Measurements from ENCODE around the gene SLC8B1.
A peak's percentile ranks its signal among the peaks of the same experiment; 100 is the strongest.

Gene SLC8B1

DNA sequence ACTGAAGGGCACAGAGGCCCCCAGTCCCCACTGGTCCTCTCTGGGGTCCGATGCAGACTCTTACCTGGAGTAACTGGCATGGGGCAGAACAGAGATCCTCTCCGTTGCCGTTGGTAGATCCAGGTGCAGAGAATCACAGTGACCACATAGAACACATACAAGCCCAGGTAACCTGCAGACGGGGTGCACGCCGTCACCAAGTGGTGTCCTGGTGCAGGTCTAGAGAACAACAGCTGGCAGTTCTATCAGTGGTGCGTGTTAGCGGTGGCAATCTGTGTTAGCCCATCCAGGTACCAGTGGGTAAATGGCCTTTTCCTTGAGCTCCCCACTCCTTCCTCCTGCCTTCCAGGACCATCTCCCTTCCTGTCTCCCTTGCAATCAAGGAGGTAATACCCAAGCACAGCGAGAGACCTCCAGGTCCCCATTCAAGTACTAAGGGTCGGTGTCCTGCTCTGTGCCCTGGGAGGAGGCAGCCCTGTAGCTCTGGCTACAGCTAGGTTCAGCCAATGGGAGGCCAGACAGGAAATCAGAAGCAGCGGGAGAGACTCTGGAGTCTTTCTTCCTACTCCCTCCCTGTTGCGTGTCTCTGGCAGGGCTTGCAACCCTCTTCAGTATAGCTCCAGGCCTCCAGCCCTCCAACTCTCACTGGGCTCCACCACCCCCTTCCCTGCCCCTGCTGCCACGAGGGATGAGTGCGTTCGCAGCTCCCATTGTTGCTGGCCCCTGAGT, 15.8 kb downstream of the SLC8B1 start:
- DNase-seq, result no peak

DNA sequence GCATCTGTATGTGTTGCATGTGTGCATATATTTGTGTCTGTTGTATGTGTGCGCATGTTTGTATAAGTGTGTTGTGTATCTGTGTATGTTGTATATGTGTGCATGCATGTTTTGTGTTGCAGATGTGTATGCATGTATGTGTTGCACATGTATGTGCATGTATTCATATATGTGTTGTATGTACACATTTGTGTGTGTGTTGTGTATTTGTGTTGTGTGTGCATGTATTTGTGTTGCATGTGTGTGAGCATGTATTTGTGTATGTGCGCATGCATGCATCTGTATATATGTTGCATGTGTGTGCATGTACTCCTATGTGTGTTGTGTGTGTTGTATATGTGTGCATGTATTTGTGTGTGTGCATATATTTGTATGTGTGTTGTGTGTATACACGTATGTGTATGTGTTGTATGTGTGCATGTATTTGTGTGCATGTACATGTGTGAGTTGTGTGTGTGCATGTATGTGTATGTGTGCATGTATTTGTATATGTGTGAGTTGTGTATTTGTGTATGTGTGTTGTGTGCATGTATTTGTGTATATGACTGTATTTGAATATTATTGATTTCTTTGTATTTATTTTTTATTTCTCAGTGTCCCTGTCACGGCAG, 16.8 kb downstream of the SLC8B1 start:
- no peak for DNase-seq

- no peak for DNase-seq
Observed at GRCh38 chr12:113317122-113317521, 17.8 kb downstream of the SLC8B1 start.

DNA sequence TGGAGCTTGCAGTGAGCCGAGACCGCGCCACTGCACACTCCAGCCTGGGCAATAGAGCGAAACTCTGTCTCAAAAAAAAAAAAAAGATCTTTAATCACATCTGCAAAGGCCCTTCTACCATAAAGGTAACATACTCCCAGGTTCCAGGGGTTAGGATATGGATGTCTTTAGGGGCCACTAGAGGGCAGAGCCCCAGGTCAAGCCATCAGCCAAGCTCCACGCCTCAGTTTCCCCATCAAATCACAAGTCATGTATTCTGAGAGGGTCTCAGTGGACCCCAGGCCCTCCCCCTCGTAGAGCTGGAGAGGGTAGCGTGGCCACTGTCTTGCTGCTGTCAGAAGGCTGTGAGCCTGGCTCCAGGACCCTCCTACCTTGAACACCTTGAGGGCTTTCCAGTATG, 18.8 kb downstream of the SLC8B1 start:
- DNase-seq, result no peak

DNA sequence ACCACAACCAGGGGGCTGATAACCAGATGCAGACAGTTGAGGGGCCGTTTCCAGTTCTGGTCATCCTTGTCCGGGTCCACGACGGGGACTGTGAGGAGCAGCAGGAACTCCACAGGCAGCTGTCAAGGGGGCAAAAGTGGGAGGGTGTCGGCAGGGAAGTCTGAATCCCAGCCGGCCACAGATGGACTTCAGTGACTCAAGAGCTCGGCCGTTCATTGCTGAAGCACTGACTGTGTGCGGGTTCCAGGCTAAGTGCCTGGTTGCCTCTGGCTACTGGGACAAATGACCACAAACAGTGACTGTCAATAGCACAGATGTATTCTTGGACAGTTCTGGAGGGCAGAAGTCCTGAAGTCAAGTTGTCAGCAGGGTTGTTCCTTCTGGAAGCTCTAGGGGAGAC, 19.6 kb downstream of the SLC8B1 start:
- DNase-seq, result no peak

- DNase-seq, result no peak
Observed at GRCh38 chr12:113314121-113314529, 20.8 kb downstream of the SLC8B1 start.

DNA sequence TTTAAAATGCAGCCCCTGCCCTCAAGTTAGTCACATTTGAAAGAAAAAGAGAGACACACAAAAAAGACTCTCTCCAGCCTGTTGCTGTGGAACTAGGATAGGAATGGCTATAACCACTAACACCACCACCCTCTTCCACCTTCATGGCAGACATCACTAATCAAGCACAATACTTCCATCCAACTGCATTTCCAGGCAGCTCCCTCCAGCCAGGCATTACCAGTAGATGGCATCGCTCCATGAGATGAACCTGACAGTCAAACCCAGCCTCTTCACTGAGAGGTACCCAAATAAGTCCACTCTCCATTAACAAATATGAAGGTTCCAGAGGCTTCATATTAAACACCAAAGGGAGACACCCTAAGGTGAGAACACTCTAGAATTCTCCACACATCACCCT, 24.4 kb downstream of the SLC8B1 start:
- no peak for DNase-seq

- no peak for DNase-seq
Observed at GRCh38 chr12:113306382-113306781, 28.5 kb downstream of the SLC8B1 start.

DNA sequence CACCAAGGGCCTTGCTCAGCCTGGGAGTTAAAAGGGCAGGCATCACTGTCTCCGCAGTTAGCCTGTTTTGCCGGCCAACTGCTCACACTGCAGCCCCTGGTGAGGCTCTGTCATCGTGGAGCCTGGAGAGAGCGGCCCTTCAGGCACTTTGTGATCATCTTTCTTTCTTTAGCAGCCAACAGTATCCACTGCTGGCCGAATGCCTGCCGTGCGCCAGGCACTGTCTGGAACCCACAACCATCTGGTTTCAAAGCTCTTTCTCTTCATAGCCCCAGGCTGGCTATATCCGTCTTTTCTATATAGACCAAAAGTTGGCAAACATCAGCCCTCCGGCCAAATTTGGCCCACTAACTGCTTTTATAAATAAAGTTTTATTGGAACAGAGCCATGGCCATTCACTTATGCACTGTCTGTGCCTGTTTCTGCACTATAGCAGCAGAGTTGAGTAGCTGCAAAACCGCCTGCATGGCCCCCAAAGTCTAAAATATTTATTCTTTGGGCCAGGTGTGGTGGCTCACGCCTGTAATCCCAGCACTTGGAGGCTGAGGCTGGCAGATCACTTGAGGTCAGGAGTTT, 29.5 kb downstream of the SLC8B1 start:
- DNase-seq, result no peak

- peak; percentile 60 for DNase-seq
Observed at GRCh38 chr12:113302886-113303640, 31.8 kb downstream of the SLC8B1 start.

- DNase-seq, result no peak
Observed at GRCh38 chr12:113302466-113302865, 32.4 kb downstream of the SLC8B1 start.

DNA sequence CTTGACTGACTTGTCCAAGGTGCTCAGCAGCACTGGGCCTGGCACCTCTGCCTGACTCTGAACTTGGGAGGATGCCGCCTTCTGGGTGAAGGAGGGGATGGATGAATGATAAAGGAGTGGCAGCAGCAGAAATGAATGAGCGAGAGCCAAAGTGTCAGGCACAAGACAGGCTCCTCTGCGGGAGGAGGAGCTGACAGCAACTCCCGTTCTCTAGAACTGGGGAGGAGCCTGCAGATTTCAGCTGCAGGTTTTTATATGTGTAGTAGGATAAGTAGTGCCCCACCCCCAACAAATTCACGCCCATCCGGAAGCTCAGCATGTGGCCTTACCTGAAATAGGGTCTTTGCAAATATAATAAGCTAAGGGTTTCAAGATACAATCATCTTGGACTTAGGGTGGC, 33.1 kb downstream of the SLC8B1 start:
- no peak for DNase-seq

GRCh38 chr12:113299619-113300237, 35.2 kb downstream of the SLC8B1 start:
- DNase-seq, result no peak

DNA sequence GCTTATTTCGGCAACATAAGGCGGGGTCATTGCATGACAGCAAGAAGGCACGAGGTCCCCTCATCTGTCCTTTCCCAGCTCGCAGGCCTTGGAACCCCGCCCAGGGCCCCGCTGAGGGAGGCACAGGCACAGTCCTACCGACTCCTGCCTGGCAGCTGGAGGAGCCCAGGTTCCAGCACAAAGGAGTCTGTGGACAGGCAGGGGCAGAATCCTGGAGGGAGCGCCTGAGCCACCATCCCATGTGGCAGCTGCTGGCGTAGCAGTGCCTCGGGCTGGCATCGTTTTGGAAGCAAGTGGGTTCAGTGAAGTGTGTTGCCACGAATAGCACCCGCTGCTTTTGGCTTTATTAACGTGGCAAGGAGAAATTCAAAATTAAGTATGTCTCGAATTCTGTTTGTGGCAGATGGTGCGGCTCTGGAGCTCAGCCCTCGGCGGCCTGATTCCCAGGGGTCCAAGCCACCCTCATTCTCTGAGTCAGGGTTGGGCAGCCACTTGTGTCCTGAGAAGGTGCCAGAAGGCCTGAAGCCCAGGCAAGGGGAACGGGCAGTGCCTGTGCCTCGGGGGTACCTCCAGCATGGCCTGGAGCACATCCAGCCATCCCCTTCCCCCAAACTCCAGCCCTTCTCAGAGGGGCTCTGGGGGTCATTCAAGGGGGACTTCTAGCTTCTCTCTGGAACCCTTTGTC, 35.9 kb downstream of the SLC8B1 start:
- DNase-seq, result no peak

GRCh38 chr12:113298472-113298817, 36.5 kb downstream of the SLC8B1 start:
- no peak for DNase-seq

GRCh38 chr12:113297621-113298471, 37.1 kb downstream of the SLC8B1 start:
- DNase-seq, result no peak

DNA sequence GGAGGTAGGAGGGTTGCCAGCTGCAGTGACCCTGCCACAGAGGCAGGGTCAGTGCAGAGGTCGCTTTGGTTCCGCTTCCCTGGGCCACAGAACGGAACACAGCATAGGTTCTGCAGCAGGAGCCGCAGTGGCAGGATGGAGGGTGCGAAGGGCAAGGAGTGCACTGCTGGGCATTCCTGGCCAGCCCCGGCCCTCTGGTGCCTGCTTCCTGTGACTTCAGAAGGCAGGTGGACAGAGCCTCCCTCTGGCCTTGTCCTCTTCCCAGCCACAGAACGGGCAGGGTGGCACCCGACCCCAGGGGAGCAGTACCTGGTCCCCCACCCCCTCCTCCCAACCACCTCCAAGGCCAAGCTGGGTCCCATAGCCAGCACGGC, 37.7 kb downstream of the SLC8B1 start:
- no peak for DNase-seq

DNA sequence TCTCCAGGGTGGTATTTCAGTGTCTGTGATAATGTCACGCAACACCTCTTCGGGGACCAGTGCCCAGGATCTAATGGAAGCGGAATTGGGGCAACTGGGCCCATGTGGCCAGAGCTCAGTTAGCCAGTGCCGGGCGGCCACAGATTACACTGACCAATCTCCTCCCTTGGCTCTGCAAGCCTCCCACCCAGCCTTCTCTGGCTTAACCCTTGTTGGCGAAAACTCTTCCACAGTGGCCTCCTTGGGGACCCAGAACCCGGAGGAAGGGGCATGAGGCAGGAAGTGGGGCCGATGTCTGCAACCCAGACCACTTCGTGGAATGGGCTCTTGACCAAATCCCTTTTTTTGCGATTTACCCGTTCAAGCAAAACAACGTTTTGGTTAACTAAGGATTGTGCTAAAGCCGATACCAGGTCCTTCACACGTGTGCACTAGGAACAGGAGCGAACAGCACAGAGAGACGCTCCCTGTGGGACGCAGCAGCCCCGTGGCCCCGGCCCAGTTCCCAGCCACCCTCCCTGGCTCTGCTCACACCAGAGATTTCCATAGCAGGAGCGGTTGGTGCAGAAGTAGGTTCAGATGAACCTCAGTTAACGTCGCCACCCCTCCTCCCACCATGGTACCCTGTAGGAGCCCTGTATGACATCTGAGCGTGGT, 38.2 kb downstream of the SLC8B1 start:
- DNase-seq, result no peak

DNA sequence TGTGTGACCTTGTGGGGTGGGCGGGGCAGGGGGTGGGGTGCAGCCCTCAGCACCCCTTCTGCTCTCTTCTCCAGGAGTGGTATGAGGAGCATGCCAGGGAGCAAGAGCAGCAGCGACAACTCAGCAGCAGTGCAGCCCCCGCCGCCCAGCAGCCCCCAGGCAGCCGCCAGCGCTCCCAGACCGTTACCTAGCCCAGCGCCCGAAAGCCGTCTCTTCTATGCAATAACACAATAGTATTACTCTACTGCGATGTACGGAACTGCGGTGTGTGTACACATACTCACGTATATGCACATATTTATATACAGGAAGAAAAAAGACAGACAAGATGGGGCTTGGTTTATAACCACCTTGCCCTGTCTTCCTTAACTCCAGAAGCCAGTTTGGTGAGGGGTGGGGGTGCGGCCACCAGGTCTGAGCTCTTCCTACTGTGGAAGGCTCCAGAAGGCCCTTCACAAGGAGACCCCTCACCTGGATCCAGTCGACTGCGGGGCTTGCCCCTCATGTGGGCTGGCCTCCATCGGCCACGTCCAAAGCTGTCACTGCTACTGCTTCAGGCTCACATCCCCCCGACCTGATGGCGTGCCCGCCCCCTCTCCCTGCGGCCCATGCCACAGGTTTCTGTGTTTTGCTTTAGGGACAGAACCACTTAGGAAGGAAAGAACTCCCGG, 38.9 kb downstream of the SLC8B1 start:
- no peak for DNase-seq

DNA sequence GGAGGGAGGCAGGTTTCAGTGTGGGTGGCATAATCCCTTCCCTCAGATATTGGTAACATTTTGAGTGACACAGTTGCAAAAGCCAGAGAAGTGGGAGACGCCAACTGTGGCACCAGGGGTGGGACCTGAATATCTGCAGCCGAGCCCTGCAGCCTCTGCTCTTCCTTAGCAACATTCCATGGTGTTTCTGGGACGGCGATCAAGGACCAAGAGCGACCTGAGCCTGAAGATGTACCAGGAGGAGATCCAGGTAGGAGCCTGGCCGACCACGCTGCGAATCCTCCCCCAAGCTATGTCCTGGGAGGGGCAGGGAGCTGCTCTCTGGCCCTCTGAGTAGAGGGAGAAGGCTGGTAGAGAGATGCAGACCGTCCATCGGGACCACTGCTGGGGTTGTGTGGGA, 41.8 kb downstream of the SLC8B1 start:
- no peak for DNase-seq

DNA sequence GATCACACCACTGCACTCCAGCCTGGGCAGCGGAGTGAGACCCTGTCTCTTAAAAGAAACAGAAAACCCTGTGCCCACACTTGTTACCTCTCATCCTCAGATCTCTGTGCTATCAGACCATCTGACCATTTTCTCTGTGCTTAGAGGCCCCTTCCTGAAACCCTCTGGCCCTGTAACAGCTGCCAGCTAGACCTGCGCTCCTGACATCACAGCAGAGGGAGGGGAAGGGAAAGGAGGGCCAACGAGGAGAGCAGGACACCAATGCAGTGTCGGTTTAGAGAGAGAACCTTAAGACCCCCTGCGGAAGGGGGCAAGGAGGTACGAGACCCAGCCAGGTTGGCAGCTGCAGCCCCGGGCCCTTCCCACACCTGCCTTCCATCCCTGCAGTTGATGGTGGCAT, 42.4 kb downstream of the SLC8B1 start:
- DNase-seq, result no peak

Data from NCI-H2227 treated with DMSO at 0.1 percent for 48 hours (cell line).